ENCODE measurements around the gene SLC25A47. TPM values are rescaled to one million over a fixed set of nuclear protein-coding genes. Genes with fewer than 3 reads are reported as not detected.

The SLC25A47 gene
- total and polyA plus RNA-seq, 9 of the 15 experiments (the other 6 are each of a cell fraction or from before 2014, with no cell fraction given), result 0.09 to 0.23 (median 0.22) TPM; not detected in 6

DNA sequence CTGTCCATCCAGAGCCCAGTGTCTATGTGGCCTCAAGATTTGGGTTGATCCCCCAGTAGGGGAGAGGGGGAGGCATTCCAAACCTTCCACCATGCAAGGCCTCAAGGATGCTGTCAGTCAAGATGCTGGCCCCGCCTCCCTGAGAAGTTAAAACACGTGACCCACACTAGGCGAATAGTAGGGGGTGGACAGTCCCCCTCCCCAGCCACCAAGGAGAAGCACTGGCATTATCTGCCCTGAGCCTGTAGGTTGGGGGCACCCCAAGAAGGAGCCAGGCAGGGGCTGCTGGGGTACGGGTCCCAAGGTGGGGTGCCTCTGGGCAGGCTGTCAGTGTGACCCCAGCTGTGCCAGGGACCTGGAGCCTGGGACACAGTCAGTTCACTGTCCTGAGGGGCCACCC, 19.2 kb upstream of the SLC25A47 start (continued):
- no peak for TF ChIP-seq MNT (conservative IDR thresholded peaks at IDR 0.05)
- no peak for TF ChIP-seq ZNF780A (CRISPR knock-in tag; IDR thresholded peaks at IDR 0.05)
- TF ChIP-seq, protein P1, sequence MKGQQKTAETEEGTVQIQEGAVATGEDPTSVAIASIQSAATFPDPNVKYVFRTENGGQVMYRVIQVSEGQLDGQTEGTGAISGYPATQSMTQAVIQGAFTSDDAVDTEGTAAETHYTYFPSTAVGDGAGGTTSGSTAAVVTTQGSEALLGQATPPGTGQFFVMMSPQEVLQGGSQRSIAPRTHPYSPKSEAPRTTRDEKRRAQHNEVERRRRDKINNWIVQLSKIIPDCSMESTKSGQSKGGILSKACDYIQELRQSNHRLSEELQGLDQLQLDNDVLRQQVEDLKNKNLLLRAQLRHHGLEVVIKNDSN (CRISPR knock-in tag; IDR thresholded peaks at IDR 0.05), result peak; percentile 62; the same call in 1 of the 2 replicates
- TF ChIP-seq ZNF12 (CRISPR knock-in tag; IDR thresholded peaks at IDR 0.05), result no peak
- TF ChIP-seq, protein P2, sequence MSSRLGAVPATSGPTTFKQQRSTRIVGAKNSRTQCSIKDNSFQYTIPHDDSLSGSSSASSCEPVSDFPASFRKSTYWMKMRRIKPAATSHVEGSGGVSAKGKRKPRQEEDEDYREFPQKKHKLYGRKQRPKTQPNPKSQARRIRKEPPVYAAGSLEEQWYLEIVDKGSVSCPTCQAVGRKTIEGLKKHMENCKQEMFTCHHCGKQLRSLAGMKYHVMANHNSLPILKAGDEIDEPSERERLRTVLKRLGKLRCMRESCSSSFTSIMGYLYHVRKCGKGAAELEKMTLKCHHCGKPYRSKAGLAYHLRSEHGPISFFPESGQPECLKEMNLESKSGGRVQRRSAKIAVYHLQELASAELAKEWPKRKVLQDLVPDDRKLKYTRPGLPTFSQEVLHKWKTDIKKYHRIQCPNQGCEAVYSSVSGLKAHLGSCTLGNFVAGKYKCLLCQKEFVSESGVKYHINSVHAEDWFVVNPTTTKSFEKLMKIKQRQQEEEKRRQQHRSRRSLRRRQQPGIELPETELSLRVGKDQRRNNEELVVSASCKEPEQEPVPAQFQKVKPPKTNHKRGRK (tag; IDR thresholded peaks at IDR 0.05), result no peak
- TF ChIP-seq NRF1 (conservative IDR thresholded peaks at IDR 0.05 in 1 of 2, IDR thresholded peaks at IDR 0.05 in 1 of 2), result no peak
- TF ChIP-seq, protein P3, sequence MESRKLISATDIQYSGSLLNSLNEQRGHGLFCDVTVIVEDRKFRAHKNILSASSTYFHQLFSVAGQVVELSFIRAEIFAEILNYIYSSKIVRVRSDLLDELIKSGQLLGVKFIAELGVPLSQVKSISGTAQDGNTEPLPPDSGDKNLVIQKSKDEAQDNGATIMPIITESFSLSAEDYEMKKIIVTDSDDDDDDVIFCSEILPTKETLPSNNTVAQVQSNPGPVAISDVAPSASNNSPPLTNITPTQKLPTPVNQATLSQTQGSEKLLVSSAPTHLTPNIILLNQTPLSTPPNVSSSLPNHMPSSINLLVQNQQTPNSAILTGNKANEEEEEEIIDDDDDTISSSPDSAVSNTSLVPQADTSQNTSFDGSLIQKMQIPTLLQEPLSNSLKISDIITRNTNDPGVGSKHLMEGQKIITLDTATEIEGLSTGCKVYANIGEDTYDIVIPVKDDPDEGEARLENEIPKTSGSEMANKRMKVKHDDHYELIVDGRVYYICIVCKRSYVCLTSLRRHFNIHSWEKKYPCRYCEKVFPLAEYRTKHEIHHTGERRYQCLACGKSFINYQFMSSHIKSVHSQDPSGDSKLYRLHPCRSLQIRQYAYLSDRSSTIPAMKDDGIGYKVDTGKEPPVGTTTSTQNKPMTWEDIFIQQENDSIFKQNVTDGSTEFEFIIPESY (CRISPR knock-in tag; IDR thresholded peaks at IDR 0.05), result no peak
- TF ChIP-seq HEY1 (CRISPR knock-in tag; IDR thresholded peaks at IDR 0.05; ENCODE audit: borderline replicate concordance), result no peak
- TF ChIP-seq, protein P4, sequence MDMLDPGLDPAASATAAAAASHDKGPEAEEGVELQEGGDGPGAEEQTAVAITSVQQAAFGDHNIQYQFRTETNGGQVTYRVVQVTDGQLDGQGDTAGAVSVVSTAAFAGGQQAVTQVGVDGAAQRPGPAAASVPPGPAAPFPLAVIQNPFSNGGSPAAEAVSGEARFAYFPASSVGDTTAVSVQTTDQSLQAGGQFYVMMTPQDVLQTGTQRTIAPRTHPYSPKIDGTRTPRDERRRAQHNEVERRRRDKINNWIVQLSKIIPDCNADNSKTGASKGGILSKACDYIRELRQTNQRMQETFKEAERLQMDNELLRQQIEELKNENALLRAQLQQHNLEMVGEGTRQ (CRISPR knock-in tag; IDR thresholded peaks at IDR 0.05), result peak; percentile 50
- no peak for TF ChIP-seq EWSR1 (IDR thresholded peaks at IDR 0.05; ENCODE audit: borderline replicate concordance, low read depth, partially characterized antibody)
- no peak for TF ChIP-seq SMAD3 (CRISPR knock-in tag; conservative IDR thresholded peaks at IDR 0.05)
- TF ChIP-seq CXXC5 (CRISPR knock-in tag; IDR thresholded peaks at IDR 0.05), result no peak
- no peak for TF ChIP-seq ZFP30 (CRISPR knock-in tag; IDR thresholded peaks at IDR 0.05; ENCODE audit: borderline replicate concordance)

Measured in K562 (cell line).